ENCODE data around the gene ANTXR1. TPM values are rescaled to one million over a fixed set of nuclear protein-coding genes. Genes with fewer than 3 reads are reported as not detected.

The ANTXR1 gene
- total RNA-seq, 1 experiment from 2014 or later: 33.1 TPM

DNA sequence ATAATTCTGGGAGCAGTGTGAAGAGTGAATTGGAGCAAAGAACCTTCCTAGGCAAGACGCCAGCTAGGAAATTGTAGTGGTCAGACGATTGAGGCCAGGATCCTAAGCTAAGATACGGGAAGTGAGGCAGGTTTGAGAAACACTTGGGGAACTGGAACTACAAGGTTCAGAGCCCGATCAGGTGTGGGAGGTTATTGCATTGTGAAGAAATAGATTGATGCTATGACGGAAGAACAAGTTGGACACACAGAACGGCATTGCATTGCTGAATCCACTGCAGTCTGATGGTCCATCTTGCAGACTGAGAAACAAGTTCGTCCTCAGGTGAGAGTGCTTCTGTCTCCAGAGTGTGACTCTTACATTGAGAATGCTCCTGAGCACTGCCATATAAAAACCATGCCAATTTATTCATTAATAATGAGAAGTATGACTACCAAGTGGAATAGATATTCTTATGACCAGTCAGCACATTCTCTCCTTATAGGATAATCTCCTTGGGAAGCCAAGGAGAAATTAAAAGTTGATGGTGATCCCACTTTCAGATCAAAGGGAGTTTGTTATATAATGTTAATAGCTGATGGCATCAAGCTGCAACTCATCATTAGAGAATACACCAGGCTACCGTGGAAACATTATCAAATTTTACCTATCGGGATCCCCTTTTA is 30.9 kb downstream of the ANTXR1 start:
- CTCF ChIA-PET: interaction anchor here (1.5 kb wide), 1 partner anchor 263 kb away, joined by 3 read pairs; no protein-coding TSS in a partner anchor
- DNase-seq (ENCODE audit: unreplicated experiment): no peak
- Mint-ChIP-seq H3K27ac (ENCODE audit: low read depth, unreplicated experiment) (no peak overlapping the region), H3K36me3 (ENCODE audit: insufficient read depth, unreplicated experiment) (peaks cover 23% of the 10 kb centered on the region), H3K4me3 (ENCODE audit: unreplicated experiment) (no peak overlapping the region), H3K9me3 (ENCODE audit: unreplicated experiment) (no peaks in the 10 kb centered on the region), H3K27me3 (ENCODE audit: insufficient read depth, unreplicated experiment) (no peaks in the 10 kb centered on the region), H3K4me1 (ENCODE audit: insufficient read depth, unreplicated experiment) (peaks cover 31% of the 10 kb centered on the region)
- TF ChIP-seq, protein P1, sequence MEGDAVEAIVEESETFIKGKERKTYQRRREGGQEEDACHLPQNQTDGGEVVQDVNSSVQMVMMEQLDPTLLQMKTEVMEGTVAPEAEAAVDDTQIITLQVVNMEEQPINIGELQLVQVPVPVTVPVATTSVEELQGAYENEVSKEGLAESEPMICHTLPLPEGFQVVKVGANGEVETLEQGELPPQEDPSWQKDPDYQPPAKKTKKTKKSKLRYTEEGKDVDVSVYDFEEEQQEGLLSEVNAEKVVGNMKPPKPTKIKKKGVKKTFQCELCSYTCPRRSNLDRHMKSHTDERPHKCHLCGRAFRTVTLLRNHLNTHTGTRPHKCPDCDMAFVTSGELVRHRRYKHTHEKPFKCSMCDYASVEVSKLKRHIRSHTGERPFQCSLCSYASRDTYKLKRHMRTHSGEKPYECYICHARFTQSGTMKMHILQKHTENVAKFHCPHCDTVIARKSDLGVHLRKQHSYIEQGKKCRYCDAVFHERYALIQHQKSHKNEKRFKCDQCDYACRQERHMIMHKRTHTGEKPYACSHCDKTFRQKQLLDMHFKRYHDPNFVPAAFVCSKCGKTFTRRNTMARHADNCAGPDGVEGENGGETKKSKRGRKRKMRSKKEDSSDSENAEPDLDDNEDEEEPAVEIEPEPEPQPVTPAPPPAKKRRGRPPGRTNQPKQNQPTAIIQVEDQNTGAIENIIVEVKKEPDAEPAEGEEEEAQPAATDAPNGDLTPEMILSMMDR (IDR thresholded peaks at IDR 0.05; ENCODE audit: unreplicated experiment): no peak
- intact Hi-C loops (cut with micrococcal nuclease): no loop called here
- POLR2A ChIA-PET: interaction anchor here (0.6 kb wide), 1 partner anchor 19 kb away, joined by 3 read pairs; no protein-coding TSS in a partner anchor
- no TSS peak for BruUV-seq (replicated peaks)

DNA sequence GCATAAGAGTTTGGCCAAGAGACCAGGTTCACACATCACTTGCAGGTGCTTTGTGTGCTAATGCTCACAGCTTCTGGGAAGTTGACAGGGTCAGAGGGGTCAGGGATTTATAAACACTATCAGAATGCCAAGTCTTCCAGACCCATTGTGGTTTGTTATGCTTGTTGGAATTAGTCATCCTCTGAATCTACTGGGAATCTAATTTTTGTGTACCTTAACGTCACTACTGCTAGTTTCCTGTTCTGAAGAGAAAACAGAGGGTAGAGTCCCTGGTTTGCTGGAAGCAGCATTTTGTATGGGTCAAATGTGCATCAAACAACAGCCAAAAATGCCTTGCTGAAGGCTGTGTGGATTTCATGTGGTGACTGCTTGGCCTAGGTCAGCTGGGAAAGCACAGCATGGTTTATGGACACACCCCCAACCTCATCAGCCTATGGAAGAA is 33.3 kb downstream of the ANTXR1 start:
- ChIA-PET CTCF (interaction anchor here (1.8 kb wide), 1 partner anchor 10 kb away, joined by 4 read pairs; no protein-coding TSS in a partner anchor), POLR2A (interaction anchor here (1.2 kb wide), 1 partner anchor 100 kb away, joined by 3 read pairs; no protein-coding TSS in a partner anchor)
- no peaks in the 10 kb centered on the region for H3K9me3 Mint-ChIP-seq (ENCODE audit: unreplicated experiment)
- intact Hi-C loops (cut with micrococcal nuclease): no loop called here
- H3K27ac Mint-ChIP-seq (ENCODE audit: low read depth, unreplicated experiment): no peak overlapping the region
- H3K4me1 Mint-ChIP-seq (ENCODE audit: insufficient read depth, unreplicated experiment): peaks cover 31% of the 10 kb centered on the region
- DNase-seq (ENCODE audit: unreplicated experiment): peak; percentile 93
- TF ChIP-seq, protein P1 (IDR thresholded peaks at IDR 0.05; ENCODE audit: unreplicated experiment): no peak
- BruUV-seq (replicated peaks): no TSS peak
- no peak overlapping the region for H3K4me3 Mint-ChIP-seq (ENCODE audit: unreplicated experiment)
- H3K36me3 Mint-ChIP-seq (ENCODE audit: insufficient read depth, unreplicated experiment): peaks cover 23% of the 10 kb centered on the region
- H3K27me3 Mint-ChIP-seq (ENCODE audit: insufficient read depth, unreplicated experiment): no peaks in the 10 kb centered on the region

DNA sequence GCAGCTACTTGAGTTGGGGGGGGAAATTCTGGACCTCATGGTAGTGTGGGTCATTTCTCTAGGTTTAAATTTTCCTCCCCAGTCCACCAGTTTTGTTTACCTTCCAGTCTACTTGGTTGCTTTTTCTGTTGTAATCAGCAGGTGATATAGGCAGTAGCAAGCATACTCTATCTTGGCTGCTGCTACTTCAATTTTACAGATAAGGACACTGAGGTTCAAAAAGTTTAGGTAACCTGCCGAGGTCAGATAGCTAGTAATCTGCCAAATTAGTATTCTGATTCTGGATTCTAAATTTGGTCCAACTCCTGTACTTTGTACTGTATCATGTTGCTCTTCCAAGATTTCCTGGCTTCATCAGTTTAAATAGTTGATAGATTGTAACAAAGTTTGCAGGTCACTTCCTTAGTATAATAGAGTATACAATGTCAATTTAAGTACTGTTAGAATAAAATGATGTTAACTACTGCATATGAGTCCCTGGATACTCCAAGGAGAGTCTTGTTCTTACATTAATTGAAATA is 34.7 kb downstream of the ANTXR1 start:
- Mint-ChIP-seq H3K4me3 (ENCODE audit: unreplicated experiment) (no peak overlapping the region), H3K27me3 (ENCODE audit: insufficient read depth, unreplicated experiment) (no peaks in the 10 kb centered on the region), H3K9me3 (ENCODE audit: unreplicated experiment) (no peaks in the 10 kb centered on the region), H3K27ac (ENCODE audit: low read depth, unreplicated experiment) (no peak overlapping the region), H3K36me3 (ENCODE audit: insufficient read depth, unreplicated experiment) (peaks cover 23% of the 10 kb centered on the region), H3K4me1 (ENCODE audit: insufficient read depth, unreplicated experiment) (peaks cover 31% of the 10 kb centered on the region)
- TF ChIP-seq, protein P1 (IDR thresholded peaks at IDR 0.05; ENCODE audit: unreplicated experiment): no peak
- POLR2A ChIA-PET: no interaction called here
- no peak for DNase-seq (ENCODE audit: unreplicated experiment)
- CTCF ChIA-PET: interaction anchor here (0.6 to 1.8 kb wide), 2 partner anchors 9 to 534 kb away, joined by 4 to 5 read pairs; no protein-coding TSS in a partner anchor
- no TSS peak for BruUV-seq (replicated peaks)
- intact Hi-C loops (cut with micrococcal nuclease): no loop called here

DNA sequence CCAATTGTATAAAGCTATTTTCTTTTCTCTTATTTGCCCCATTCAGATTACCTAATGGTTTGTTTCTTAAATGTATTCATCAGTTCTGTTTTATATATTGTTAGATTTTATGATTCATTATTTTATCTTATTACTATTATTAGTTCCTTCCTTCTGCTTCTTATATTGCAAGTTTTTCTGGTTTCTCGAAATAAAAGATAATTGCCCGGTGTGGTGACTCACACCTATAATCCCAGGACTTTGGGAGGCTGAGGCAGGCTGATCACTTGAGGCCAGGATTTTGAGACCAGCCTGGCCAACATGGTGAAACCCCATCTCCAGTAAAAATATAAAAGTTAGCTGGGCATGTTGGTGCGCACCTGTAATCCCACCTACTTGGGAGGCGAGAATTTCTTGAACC is 37.8 kb downstream of the ANTXR1 start:
- no peak overlapping the region for H3K27ac Mint-ChIP-seq (ENCODE audit: low read depth, unreplicated experiment)
- BruUV-seq (replicated peaks): no TSS peak
- CTCF ChIA-PET: interaction anchor here (1.2 kb wide), 1 partner anchor 23 kb away, joined by 4 read pairs; no protein-coding TSS in a partner anchor
- H3K27me3 Mint-ChIP-seq (ENCODE audit: insufficient read depth, unreplicated experiment): no peaks in the 10 kb centered on the region
- H3K9me3 Mint-ChIP-seq (ENCODE audit: unreplicated experiment): no peaks in the 10 kb centered on the region
- no peak overlapping the region for H3K4me3 Mint-ChIP-seq (ENCODE audit: unreplicated experiment)
- H3K36me3 Mint-ChIP-seq (ENCODE audit: insufficient read depth, unreplicated experiment): no peaks in the 10 kb centered on the region
- intact Hi-C loops (cut with micrococcal nuclease): no loop called here
- peaks cover 22% of the 10 kb centered on the region for H3K4me1 Mint-ChIP-seq (ENCODE audit: insufficient read depth, unreplicated experiment)
- POLR2A ChIA-PET: no interaction called here
- TF ChIP-seq, protein P1 (IDR thresholded peaks at IDR 0.05; ENCODE audit: unreplicated experiment): no peak
- no peak for DNase-seq (ENCODE audit: unreplicated experiment)
